ENCODE measurements around the gene CAPG.
"Not testable (repeated sequence)": the region's sequence is repeated elsewhere in the genome, so short reads cannot be mapped to it uniquely, and the experiment has no call there.

Gene CAPG

DNA sequence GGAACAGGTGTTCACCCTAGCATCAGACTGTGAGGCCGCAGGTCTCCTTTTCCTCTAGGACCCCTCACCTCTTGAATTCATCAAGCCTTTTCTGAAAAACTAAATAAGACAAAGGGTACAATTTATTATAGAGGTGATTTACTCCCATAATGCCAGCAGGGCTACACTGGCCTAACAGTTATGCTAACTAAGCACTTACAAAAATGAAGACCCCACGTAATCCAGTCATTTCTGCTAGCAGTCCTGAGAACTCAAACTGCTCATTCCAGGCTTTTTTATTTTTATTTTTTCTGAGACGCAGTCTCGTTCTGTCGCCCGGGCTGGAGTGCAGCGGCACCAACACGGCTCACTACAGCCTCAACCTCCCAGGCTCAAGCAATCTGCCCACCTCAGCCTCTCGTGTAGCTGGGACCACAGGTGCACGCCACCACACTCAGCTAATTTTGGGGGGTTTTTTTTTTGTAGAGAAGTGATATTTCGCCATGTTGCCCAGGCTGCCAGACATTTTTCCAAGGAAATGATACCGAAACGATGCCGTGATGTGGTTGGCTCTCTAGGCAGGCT lies 14.2 kb downstream of the CAPG start:
- DNase-seq, result no peak

- no peak for DNase-seq
Measured at GRCh38 chr2:85394976-85395375, 15.2 kb downstream of the CAPG start.

- DNase-seq, result no peak
Measured at GRCh38 chr2:85394261-85394681, 15.9 kb downstream of the CAPG start.

GRCh38 chr2:85393836-85394235 lies 16.3 kb downstream of the CAPG start:
- no peak for DNase-seq

- DNase-seq, result peak; percentile 22
Measured at GRCh38 chr2:85390941-85391669, 19.1 kb downstream of the CAPG start.

- DNase-seq, result no peak
Measured at GRCh38 chr2:85388878-85389538, 21.2 kb downstream of the CAPG start.

GRCh38 chr2:85387754-85388153 lies 22.4 kb downstream of the CAPG start:
- no peak for DNase-seq

GRCh38 chr2:85385746-85386145 lies 24.4 kb downstream of the CAPG start:
- DNase-seq, result no peak

- no peak for DNase-seq
Measured at GRCh38 chr2:85383850-85384249, 26.3 kb downstream of the CAPG start.

DNA sequence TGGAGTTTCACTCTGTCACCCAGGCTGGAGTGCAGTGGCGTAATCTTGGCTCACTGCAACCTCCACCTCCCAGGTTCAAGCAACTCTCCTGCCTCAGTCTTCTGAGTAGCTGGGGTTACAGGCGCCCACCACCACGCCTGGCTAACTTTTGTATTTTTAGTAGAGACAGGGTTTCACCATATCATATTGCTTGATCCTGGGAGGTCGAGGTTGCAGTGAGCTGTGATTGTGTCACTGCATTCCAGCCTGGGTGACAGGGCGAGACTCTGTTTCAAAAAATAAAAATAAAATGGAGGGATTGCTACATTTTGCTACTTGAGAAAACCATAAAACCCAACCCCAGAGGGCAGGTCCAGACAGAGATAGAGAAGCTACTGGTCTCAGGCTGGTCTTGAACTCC lies 27.0 kb downstream of the CAPG start:
- DNase-seq, result not testable (repeated sequence)

DNA sequence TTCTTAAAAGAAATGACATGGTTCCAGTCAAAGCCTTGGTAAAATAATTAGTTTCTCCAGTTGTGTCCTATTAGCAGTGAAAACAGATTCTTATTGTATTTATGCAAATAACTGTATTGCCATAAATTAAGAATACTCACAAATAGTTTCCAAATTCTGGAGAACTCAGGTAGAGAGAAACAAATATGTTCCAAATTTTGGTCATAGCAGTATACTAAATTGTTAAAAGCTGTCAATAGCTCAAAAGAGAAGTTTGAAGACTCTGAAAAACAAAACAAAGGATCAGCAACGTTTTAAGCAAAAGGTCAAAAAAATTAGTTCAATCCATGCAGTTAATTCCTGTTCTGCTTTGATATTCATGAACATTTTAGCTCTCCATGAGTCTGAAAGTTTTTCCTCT lies 30.1 kb downstream of the CAPG start:
- DNase-seq, result no peak

- no peak for DNase-seq
Measured at GRCh38 chr2:85378257-85378656, 31.9 kb downstream of the CAPG start.

GRCh38 chr2:85377083-85377482 lies 33.1 kb downstream of the CAPG start:
- no peak for DNase-seq

- no peak for DNase-seq
Measured at GRCh38 chr2:85376291-85377065, 33.7 kb downstream of the CAPG start.

GRCh38 chr2:85371045-85371444 lies 39.1 kb downstream of the CAPG start:
- no peak for DNase-seq

GRCh38 chr2:85369500-85369899 lies 40.7 kb downstream of the CAPG start:
- DNase-seq, result no peak

GRCh38 chr2:85368921-85369320 lies 41.2 kb downstream of the CAPG start:
- DNase-seq, result no peak

DNA sequence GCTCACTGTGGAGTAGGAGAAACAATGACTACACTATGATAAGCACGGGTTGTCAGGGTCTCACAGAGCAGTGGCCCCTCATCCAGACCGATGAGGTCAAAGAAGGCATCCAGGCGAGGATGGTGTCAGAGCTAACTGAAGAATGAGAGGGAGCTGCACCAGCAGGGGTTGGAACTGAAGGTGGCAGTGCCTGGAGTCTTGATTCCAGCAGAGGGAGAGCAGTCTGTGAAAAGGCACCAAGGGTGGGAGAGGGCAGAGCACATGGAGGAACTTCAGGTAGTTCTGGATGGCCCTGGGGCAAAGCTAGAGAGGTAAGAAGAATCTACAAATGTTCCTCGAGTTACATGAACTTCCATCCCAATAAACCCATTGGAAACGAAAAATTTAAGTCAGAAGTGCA lies 43.0 kb downstream of the CAPG start:
- DNase-seq, result no peak

GRCh38 chr2:85362653-85363387 lies 47.3 kb downstream of the CAPG start:
- DNase-seq, result not testable (repeated sequence)

- DNase-seq, result no peak
Measured at GRCh38 chr2:85357736-85358135, 52.4 kb downstream of the CAPG start.

DNA sequence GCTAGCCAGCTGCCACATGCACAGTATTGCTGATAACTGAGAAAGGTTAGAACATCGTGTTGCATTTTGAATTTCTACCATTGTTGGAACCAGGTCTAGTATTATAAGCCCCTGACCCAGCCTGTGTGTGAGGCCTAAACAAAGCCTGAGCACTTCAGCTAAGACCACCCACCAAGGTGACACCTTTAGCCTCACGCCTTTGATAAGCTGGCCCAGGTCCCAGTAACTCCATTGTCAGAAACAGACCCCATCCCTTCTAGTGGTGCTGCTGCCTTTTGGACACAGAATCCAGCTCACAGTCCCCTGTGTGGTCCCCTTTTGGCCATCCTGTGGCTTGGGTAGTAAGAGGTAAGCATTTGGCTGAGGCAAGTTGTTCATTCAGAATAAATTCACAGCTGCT lies 54.0 kb downstream of the CAPG start:
- no peak for DNase-seq

DNA sequence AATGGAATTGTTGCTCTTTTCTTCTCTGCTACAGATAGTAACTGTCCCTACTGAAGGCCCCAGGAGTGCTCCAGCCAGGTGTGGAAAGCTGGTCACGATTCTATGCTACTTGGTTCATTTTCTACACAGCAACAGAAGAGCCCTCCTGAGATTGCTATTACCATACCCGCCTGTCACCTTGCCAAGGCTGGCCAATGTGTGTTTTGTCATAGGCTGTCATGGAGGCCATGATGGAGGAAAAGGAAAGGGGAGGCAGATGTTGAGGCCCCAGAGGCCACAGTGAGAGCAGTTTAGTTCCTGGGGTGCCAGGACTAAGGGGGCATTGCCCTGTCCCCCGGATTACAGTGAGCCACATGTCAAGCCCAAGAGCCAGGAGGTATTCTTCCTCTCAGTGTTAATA lies 54.6 kb downstream of the CAPG start:
- no peak for DNase-seq

- no peak for DNase-seq
Measured at GRCh38 chr2:85355073-85355410, 55.1 kb downstream of the CAPG start.

Data from NK-92 treated with Interleukin-12 subunit alpha and Interleukin-12 subunit beta, amount 100 ng/mL, for 24 hours (cell line).